ENCODE measurements around the gene EGR1.
"Not testable (repeated sequence)": the region's sequence is repeated elsewhere in the genome, so short reads cannot be mapped to it uniquely, and the experiment has no call there.

EGR1 gene

DNA sequence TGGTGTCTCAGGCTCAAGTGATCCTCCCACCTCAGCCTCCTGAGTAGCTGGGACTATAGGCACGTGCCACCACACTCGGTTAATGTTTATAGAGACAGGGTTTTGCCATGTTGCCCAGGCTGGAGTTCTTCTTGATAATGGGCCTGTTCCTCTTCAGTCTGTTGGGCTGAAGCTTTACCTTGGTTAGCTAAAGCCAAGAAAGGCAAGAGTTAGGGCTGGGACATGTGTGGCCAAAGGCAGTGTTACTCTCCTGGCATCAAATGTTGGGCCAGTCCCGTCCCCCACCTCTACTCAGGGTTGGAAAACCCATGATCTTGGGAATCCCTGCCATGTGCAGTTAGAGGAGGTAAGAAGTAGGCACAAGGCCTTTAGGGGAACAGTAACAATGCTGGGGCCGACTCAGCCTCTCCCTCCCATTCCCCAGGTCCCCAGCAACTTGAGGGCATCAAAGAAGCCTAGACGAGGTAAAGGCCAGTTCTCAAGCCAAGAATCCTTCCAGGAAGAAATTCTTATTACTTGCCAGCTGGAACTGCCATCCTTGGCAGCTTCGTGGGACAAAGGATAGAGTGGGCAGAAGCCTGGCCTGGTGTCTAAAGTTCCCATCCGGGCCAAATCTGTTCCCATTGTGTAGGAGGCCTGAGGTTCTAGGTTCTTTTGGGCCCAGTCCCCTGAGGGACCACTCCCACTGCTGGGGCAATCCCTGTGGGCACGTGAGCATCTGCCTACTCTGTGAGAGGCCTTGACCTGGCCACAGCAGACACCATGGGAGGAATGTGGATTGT, 4.5 kb downstream of the EGR1 start:
- DNase-seq, result peak; percentile 82

DNA sequence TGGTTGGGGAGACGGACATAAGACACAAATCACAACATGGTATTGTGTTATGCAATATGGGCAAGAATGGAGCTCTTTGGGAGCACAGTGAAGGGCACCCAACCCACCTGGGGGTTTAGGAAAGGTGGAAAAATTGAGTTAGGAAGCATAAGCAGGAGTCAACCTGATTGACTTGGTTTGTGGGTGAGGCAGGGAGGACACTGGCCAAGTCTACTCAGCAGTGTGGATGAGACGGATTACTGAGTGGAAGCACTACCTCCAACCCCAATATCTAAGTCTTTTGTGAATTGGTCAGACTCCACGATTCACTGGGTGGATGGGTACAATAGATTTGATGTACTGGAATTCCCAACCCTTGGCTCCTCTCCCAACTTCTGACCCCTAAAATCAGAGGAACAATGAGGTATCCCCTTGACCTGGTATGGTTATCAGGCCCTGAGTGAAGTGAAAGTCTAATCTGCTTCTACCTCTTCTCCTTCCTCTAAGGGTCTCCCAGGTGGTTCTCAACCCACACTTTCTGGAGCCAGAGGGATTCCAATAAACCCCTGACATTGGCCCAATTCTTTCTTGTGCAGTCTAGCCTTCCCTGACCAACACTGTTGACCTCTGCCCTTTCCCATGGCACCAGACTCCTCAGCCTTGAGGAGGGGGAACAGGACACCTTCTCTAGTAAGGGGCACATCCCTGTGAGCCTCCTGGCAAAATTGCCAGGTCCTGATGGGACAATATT, 5.2 kb downstream of the EGR1 start:
- peak; percentile 62 for DNase-seq

DNA sequence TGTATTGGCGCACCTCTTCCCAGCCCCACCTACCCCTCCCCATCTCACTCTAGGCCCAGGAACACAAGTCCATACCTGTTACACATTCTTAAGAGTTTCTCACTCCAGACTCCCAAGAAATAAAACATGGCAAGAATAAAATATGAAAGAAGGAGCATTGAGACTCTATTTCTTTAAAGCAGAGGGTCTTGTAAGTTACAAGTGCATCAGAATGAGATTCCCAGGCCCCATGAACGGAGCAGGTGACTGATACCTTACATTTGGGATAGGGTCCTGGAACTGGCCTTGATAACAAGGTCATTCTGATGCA, 5.7 kb downstream of the EGR1 start:
- DNase-seq, result no peak

DNA sequence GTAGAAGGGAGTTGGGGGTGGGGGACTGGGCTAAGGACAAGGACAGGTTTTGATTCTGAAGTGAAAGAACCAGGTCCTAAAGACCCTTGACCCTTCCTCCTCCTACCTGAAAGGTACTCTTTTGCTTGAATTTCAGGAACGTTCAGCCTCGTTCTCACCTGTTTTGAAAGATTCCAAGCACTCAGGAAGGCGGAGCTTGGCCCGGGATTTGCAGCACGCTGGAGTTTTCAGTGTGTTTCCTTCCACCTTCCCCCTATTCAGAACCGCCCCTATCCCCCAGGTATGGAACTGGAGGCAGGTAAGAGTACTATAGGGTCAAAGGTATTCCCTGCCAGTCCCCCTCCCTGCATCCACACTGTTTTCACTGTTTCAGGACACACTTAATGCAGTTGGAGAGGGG, 7.1 kb downstream of the EGR1 start:
- DNase-seq, result no peak

DNA sequence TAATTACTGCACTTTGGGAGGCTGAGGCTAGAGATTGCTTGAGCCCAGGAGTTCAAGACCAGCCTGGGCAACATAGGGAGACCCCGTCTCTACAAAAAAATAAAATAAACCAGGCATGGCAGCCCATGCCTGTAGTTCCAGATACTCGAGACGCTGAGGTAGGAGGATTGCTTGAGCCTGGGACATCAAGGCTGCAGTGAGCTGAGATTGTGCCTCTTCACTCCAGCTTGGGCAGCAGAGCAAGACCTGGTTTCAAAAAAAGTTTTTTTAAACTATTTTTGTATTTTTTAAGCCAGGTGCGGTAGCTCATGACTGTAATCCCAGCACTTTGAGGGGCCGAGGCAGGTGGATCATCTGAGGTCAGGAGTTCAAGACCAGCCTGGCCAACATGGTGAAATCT, 7.9 kb downstream of the EGR1 start:
- not testable (repeated sequence) for DNase-seq

DNA sequence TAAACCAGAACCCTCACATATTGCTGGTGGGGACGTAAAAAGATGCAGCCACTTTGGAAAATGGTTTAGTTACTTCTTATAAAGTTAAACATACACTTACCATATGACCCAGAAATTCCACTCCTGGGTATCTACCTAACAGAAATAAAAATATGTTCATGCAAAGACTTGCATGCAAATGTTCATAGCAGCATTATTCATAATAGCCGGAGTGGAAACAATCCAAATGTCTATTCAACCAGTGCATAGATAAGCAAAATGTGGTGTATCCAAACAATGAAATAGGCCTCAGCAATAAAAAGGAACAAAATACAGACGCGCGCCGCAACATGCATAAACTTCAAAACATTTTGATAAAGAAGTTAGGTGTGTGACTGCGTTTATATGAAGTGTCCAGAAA, 11.6 kb downstream of the EGR1 start:
- no peak for DNase-seq

DNA sequence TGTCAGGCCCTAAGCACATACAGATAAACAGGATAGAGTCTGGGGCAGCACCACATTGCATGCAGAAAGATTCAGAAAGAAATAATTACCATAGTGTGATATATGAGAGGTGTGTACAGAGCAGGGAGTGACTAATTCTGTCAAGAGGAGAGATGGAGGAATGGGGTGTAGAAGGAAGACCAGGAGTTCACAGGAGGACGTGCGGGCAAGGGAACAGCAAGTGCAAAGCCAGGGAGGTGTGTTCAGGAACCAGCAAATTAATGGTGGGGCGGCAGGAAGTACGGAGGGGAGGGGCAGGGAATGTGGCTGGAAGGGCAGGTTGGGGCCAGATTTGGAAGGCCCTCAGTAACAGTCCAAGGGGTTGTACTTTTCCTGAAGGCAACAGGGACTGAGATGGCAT, 17.4 kb downstream of the EGR1 start:
- DNase-seq, result no peak

DNA sequence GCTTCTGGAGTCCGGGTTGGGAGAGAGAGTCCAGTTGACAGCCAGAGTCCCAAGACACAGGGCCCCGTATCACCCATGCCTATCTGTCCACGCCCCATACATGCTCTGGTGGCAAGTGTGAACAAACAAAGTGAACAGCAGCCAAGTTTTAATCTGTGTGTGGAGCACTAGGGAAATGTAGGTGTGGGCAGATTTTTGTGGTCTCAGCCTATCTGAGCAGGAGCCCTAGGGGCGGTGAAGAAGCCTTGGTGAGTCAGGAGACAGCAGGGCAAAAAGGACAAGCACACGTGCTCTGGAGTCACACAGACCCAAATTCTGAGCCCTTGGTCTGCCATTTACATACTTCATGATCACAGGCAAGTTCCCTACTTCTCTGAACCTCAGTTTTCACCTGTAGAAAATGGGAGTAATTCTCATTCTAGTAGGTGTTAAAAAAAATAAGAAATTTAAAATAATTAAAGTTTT, 23.2 kb downstream of the EGR1 start:
- peak; percentile 80 for DNase-seq

DNA sequence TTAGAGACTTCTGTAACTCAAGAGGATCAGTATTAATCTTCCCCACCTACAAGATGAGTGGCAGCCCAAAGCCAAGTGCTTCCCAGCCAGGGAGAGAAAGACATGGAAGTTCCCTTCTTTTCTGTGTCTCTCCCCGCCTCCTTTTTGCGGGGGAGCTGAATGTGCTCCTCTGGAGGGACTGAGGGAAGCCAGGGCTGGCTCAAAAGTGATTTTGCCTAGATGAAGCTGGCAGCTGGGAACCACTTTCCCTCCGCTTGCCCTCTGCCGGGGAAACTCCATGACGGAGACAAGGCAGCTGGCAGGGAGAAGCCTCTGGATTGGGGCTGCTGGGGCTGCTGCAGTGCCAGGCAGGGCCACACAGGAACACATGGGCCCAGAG, 24.4 kb downstream of the EGR1 start:
- DNase-seq, result no peak

DNA sequence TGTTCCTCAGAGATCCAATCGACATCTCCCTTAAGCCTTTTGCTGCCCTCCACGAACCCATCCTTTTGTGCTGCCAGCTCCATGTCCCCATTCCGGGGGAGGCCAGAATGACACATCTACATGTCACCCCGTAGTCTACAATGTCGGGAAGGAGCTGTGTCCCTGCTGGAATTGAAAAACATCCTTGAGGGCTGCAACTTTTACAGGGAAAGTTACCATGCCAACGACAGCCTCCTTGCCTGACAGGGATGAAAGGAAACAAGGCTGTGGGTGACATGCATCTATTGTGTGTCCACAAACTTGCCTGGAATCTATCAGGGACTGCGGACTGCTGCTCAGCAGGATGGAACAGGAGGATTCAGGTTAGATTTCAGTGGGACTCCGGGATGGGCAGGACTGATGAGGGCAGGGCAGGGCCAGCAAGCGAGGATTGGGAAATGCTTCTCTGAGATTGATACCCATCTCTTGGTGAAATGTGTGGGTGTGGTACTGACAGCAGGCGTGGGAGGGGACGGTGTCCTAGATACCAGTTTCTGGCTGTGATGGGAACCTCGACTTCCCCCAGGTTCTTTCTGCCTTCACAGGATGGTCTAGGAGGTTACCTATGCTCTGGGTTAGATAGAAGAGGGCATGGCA, 25.5 kb downstream of the EGR1 start:
- no peak for DNase-seq

DNA sequence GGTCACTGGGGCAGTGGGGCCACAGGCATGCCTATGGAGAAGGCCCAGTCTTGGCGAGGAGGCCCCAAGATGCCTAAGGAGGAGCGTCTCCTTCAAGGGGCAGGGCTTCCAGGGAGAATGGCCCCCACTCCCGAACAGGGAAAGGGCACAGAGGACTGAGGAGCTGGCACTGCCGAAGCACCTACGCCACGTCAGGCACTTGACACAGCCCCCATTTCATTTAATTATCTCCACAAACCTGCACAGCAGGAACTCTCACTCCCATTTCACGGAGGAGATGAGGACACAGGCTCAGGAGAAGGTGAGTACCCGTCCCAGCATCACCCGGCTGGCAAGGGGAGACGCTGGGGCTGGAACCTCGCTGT, 26.0 kb downstream of the EGR1 start:
- no peak for DNase-seq

DNA sequence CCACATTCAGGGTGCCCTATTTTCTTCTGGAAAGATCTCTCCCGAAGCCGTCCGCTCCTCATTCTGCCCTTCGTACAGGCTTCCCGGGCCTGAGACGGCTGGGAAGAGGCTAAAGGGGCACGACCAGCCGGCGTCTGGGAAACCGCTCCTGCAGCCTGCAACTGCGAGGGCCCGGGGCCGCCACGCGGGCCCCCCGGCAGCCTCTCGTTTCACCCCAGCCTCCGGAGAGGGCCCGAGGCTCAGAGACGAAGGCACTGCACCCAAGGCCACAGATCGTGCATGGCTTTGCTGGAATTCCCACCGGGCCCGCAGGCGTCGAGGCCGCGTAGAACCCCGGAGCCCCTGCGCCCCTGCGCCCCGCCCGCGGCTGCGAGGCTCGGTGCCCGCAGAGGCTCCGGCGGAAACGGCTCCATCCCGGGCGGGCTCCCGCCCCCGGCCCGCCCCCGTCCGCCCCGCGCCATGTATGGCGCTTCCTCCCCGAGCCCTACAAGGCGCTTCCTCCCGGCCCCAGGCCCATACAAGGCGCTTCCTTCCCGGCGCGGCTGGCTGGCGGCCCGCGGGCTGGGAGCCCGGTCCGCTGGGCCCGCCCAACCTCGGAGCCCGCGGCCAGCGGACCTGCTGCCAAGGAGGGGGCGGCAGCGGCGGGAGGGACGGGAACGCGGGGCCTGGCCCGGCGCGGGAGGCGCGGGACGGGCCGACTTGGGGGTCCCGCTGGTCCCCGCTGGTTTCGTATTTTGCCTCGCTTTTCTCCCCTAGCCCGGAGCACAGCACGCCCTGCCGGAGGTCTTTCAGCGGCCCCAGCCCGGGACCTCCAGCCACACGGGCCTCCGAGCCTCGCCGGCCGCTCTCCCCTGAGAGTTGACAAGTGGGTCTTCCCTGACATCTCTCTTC, 26.6 kb downstream of the EGR1 start:
- peak; percentile 92 for DNase-seq

DNA sequence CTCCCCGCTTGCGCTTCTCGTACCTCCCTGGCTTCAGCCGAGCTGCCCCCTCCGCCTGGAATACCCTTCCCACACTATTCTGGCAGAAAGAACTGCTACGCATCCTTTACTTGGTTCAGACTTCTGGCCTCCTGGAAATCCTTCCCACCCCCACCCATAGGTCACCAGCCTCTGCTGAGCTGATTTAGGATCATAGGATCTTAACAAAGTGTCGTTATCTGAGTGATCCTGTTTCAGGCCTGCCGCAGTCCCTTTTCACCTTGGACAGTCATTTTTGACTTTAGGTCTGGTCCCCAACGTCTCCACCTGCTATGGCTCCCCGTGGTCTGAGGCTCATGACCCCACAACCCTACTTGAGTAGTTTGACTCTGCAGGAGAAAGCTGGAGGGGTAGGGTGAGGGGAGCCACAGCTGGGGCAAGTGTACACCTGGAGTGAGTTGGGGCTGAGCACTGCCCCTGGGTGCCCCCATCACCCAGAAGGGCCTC, 27.3 kb downstream of the EGR1 start:
- DNase-seq, result no peak

DNA sequence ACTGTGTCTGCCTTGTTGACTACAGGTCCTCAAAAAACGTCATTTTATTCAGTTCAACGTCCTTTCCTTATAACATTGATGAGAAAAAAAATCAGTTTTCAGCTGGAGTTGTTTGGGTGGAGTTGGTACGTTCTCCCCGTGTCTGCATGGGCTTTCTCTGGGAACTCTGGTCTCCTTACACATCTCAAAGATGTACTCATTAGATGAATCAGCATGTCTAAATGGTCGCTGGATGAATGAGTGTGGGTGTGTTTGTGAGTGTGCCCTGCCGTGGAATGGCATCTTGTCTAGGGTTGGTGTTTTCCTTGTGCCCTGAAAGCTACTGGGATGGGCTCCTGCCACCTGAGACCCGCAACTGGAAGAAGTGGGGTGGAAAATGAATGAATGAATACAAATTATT, 30.1 kb downstream of the EGR1 start:
- DNase-seq, result no peak

DNA sequence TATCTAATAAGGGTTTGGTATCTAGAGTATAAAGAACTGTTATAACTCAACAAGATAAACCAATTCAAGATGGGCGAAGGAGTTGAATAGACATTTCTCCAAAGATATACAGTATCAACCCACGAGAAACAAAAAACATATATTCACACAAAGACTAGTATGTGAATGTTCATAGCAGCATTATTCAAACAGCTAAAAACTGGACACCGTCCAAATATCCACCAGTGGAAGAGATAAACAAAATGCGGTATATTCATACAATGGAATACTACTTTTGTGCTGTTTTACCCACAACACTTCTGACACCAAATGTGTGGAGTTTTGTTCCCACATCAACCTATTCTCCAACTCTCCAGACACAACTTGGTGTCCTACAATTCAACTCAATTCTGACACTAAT, 33.1 kb downstream of the EGR1 start:
- no peak for DNase-seq

DNA sequence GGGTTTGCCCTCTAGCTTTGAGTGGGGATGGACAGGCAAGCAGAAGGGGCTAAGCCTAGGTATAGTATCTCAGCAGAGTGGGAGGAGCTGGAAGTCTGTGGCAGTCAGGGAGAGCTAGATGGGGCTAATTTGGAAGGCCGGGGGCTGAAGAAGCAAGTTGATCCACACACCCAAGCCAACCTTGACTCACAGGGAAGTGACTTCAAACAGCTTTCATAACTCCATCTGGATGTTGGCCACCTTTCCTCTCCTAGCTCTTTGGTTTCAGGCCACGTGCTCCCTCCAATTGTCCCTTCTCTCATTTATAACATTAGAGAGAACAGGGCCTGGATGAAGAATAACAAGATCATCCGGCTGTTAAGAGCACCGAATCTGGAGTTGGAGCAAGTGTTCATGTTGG, 36.8 kb downstream of the EGR1 start:
- no peak for DNase-seq

DNA sequence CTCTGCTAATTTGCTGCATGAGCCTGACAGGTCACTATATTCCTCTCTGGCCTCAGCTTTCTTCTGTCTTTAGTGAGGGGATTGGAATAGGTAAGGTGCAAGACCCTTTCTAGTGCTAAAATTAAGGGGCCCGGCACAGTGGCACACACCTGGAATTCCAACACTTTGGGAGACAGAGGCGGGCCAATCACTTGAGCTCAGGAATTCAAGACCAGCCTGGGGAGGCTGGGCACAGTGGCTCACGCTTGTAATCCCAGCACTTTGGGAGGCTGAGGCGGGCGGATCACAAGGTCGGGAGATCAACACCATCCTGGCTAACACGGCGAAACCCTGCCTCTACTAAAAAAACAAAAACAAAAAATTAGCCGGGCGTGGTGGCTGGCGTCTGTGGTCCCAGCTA, 37.2 kb downstream of the EGR1 start:
- DNase-seq, result no peak

DNA sequence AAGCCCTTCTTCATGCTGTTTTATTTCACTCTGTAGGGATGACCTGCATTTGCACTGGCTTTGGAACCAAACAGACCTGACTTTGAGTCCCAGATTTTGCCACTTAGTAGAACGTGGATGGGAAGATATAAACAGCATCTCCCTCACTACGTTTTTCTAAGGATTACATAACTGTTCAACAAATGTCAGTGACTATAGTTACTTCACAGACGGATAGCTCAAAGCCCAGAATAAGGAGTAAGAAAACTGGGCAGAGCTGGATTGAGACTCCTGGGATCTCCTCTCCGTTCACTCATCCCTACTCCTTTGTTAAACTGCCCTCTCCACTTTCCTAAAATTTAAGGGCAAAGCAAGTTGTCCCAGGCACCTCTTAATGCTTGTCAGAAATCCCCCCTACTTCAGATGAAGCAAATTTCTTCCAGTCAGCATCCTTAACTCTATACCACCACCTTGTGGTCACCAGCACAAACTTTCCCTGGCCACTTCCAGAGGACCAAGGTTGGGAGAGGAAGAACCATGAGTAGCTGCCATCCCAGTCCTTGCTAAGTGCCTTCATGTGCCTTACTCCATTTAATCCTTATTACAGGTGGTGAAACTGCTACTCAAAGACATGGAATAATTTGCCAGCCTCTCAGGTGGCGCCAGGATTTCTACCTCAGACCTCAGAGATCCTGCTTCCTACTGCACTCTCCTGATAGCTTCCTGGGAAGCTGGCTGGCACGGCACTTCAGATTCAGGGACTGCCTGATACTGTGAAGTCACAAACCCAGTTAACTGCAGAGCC, 38.4 kb downstream of the EGR1 start:
- peak; percentile 77 for DNase-seq

DNA sequence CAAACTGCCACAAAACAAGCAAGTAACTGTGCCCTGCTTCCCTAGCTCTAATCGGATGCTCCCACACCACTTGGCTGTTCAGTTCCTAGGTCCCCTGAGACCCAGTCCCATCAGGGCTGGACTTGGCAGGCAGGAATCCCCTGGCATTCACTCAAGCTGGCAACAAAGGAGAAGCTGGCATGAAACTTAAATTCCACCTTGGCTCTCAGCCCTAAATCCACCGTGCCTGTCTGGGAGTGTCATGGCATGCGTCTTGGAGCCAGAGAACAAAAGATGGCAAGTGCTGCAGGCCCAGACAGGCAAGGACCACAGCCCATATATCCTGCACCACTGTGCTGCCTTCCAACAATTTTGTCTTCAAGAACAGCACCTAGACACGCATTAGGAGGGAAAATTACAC, 39.5 kb downstream of the EGR1 start:
- no peak for DNase-seq

DNA sequence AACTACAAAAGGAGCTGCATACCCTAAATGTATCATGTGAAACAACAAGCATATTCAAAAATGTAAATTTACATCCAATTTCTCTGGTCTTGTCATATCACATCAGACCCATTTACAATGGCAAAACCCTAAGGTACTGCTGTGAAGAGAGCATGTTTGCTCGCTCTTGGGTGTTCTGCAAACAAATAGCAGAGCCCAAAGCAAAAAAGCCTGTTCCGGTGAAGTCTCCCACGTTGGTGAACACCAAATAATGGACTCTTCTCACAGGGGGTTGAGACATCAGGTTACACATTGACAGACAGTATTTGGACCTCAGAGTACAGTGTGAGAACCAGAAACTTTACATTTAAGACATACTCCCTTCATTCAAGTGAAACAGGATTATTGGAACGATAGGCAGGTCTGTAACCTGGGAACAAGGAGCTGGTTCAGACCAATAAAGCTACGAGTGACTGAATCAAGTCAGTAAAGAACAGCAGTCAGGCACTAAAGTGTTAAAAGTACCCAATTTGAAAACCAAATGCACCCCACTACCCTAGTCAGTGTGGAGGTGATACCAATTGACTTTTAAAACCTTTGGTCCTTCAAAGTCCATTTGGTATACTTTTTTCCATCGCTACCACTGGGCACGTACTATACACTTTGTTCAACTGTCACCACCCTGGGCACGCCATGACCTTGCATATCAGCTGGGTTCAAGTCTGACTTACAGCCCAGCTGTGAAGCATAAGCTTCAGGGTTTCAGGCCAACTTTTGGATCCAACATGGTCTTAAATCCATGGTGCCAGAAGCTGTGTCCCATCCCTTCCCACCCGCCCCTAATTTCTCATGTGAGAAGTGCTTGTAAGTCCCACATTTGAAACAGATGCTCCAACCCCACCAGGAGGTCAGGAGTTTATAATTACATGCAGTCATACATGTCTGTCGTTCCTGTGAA, 41.4 kb downstream of the EGR1 start:
- DNase-seq, result no peak

DNA sequence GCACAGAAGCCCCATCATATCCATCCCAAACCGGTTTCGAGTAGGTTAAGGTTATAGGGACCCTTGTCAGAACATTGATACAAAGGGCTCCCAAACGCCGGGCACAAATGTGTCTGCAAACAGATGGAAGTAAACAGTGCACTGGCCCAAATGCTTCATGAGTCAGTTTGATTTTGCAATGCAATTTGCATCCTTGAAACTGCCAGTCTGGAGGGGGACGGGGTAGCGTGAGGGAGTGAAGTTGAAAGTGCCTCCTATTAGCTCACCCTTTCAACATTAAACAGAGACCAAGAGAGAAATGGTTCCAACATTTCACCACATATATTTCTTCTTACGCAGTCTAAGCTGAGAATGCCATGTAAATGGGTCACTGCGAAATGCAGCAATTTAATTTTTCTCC, 42.2 kb downstream of the EGR1 start:
- DNase-seq, result not testable (repeated sequence)
